MCF 10A (cell line): ENCODE results near the gene HIGD1C. TPM values are rescaled to one million over a fixed set of nuclear protein-coding genes. Genes with fewer than 3 reads are reported as not detected.
"Not testable (repeated sequence)": the region's sequence is repeated elsewhere in the genome, so short reads cannot be mapped to it uniquely, and the experiment has no call there.

Experiments used
- BruUV-seq: library from RNA; stranded (reverse); fragments of 400-500 nt; replicated peaks from 2 replicates; lab custom pipeline; 2021; lab: Mats Ljungman, UMichigan
- CTCF ChIA-PET: fragments of 300-600 bp; sonication (Branson Sonifier 250); formaldehyde crosslinking; extraction: SDS; loops from one replicate; lab custom pipeline; 2021; ENCODE audit warnings: antibody characterized with exemption, inconsistent platforms; lab: Yijun Ruan, JAX
- POLR2A ChIA-PET: fragments of 300-600, 350-650 bp; sonication (Branson Sonifier 250); formaldehyde crosslinking; extraction: SDS; loops from one replicate; lab custom pipeline; 2020; ENCODE audit warnings: antibody characterized with exemption, inconsistent platforms; lab: Yijun Ruan, JAX
- DNase-seq: peaks from one replicate; pipeline ENCODE4 v3.0.0-alpha.2; 2018; ENCODE audit not compliant: unreplicated experiment
- H3K27ac Mint-ChIP-seq: one replicate; pipeline ENCODE4 v1.8.0; 2022; ENCODE audit warnings: mild to moderate bottlenecking, low read depth, mixed read lengths; ENCODE audit not compliant: unreplicated experiment
- H3K27me3 Mint-ChIP-seq: one replicate; pipeline ENCODE4 v1.8.0; 2022; ENCODE audit warnings: mixed read lengths; ENCODE audit not compliant: insufficient read depth, unreplicated experiment
- H3K36me3 Mint-ChIP-seq: one replicate; pipeline ENCODE4 v1.8.0; 2022; ENCODE audit warnings: mild to moderate bottlenecking, moderate library complexity, mixed read lengths; ENCODE audit not compliant: insufficient read depth, unreplicated experiment
- H3K4me1 Mint-ChIP-seq: one replicate; pipeline ENCODE4 v1.8.0; 2022; ENCODE audit warnings: mixed read lengths; ENCODE audit not compliant: insufficient read depth, unreplicated experiment
- H3K4me3 Mint-ChIP-seq: one replicate; pipeline ENCODE4 v1.8.0; 2022; ENCODE audit warnings: mild to moderate bottlenecking, moderate library complexity, mixed read lengths; ENCODE audit not compliant: unreplicated experiment
- H3K9me3 Mint-ChIP-seq: one replicate; pipeline ENCODE4 v1.8.0; 2022; ENCODE audit warnings: mixed read lengths; ENCODE audit not compliant: unreplicated experiment
- intact Hi-C: fragments of 100-400 bp; cut with micrococcal nuclease; formaldehyde crosslinking; loops from 2 replicates; pipeline ENCODE4 v1.14.1; 2022
- total RNA-seq: library from RNA; stranded (reverse); gene quantifications from 2 replicates; pipeline ENCODE4 v1.2.3, GENCODE V29; 2022
- TF ChIP-seq, protein P1 (sequence below): fragments of 200-600 bp; IDR thresholded peaks from one replicate; pipeline ENCODE4 v1.8.0; 2022; ENCODE audit warnings: antibody characterized with exemption, mild to moderate bottlenecking; ENCODE audit not compliant: unreplicated experiment

Gene HIGD1C
- total RNA-seq, 1 experiment from 2014 or later = not detected

DNA sequence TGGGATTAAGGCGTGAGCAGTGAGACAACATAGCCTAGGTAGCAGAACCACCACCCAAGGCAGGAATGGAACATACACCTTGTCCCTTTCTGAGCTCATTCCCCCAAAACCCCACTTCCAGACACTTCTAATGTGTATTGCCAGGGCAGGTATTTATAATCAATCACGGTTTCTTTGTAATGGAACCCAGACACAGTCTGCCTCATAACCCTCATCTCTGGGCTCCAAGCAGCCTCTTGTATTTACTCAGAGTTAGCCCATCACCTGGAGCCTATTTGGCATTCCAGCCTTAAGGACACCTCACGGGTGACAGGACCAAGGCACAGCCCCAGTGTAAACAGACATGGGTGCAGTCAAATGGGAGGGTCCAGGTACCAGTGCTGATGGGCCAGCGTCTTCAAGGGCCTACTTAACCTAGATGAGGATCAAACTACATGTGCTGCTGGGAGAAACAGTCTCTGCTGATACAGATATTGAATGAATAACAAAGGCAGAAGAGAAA is 2.5 kb upstream of the HIGD1C start:
- no TSS peak for BruUV-seq
- H3K4me3 Mint-ChIP-seq = no peak overlapping the region
- ChIA-PET POLR2A (interaction anchor here (1.7 kb wide), 1 partner anchor 22 kb away, joined by 5 read pairs; no protein-coding TSS in a partner anchor), CTCF (interaction anchor here (0.6 kb wide), 1 partner anchor 85 kb away, joined by 4 read pairs; no protein-coding TSS in a partner anchor)
- no peaks in the 10 kb centered on the region for H3K4me1 Mint-ChIP-seq
- intact Hi-C loops = no loop called here
- peaks cover 5% of the 10 kb centered on the region for H3K36me3 Mint-ChIP-seq
- no peak for DNase-seq
- TF ChIP-seq, protein P1, sequence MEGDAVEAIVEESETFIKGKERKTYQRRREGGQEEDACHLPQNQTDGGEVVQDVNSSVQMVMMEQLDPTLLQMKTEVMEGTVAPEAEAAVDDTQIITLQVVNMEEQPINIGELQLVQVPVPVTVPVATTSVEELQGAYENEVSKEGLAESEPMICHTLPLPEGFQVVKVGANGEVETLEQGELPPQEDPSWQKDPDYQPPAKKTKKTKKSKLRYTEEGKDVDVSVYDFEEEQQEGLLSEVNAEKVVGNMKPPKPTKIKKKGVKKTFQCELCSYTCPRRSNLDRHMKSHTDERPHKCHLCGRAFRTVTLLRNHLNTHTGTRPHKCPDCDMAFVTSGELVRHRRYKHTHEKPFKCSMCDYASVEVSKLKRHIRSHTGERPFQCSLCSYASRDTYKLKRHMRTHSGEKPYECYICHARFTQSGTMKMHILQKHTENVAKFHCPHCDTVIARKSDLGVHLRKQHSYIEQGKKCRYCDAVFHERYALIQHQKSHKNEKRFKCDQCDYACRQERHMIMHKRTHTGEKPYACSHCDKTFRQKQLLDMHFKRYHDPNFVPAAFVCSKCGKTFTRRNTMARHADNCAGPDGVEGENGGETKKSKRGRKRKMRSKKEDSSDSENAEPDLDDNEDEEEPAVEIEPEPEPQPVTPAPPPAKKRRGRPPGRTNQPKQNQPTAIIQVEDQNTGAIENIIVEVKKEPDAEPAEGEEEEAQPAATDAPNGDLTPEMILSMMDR = no peak
- no peaks in the 10 kb centered on the region for H3K9me3 Mint-ChIP-seq
- no peak overlapping the region for H3K27ac Mint-ChIP-seq
- H3K27me3 Mint-ChIP-seq = no peaks in the 10 kb centered on the region

DNA sequence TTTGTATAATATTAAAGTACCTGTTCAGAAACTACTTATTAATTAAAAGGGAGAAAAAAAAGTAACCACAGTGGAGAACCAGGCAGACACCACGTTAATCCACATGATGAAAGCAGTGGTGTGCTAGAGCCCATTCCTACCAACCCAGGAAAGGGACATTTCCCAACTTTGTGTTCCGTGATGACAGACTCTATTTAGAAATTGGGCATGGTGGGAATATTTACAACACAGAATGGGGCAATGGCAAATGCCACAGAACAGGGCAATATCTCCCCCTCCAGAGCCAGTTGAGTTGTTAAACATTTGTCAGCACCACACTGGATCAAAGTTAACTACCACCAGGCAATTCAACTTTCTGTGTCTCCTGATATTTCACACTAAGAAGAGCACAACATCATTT is 1.2 kb upstream of the HIGD1C start:
- Mint-ChIP-seq H3K4me1 (no peaks in the 10 kb centered on the region), H3K36me3 (no peaks in the 10 kb centered on the region), H3K9me3 (no peaks in the 10 kb centered on the region), H3K27ac (no peak overlapping the region), H3K4me3 (no peak overlapping the region), H3K27me3 (no peaks in the 10 kb centered on the region)
- ChIA-PET POLR2A (interaction anchor here (0.6 to 0.7 kb wide), 2 partner anchors 186 to 298 kb away, joined by 3 read pairs; no protein-coding TSS in a partner anchor), CTCF (no interaction called here)
- intact Hi-C loops = no loop called here
- TF ChIP-seq, protein P1 = no peak
- peak; percentile 18 for DNase-seq
- BruUV-seq = no TSS peak

DNA sequence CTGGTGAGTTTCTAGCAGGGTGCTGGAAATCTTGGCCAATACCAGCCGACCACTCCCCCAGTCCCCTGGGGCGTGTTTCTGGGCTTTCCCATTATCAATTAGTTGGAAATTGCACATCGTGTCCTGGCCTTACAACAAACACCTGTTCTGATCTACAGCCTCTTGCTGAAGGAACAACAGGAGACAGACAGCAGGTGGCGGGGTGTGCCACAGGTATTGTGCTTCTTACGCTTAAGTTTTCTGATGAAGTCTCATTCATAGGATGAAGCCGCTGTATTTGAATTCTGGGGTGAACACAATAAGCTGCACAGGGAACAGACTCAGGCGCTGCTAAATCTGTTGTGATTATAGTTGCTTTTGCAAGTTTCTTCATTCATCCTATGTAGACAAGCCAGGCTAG is 703 bp downstream of the HIGD1C start:
- TF ChIP-seq, protein P1 = no peak
- Mint-ChIP-seq H3K36me3 (no peaks in the 10 kb centered on the region), H3K27ac (no peak overlapping the region), H3K4me3 (no peak overlapping the region), H3K4me1 (no peaks in the 10 kb centered on the region), H3K9me3 (no peaks in the 10 kb centered on the region), H3K27me3 (no peaks in the 10 kb centered on the region)
- ChIA-PET POLR2A (no interaction called here), CTCF (no interaction called here)
- intact Hi-C loops = no loop called here
- no TSS peak for BruUV-seq
- DNase-seq = no peak

DNA sequence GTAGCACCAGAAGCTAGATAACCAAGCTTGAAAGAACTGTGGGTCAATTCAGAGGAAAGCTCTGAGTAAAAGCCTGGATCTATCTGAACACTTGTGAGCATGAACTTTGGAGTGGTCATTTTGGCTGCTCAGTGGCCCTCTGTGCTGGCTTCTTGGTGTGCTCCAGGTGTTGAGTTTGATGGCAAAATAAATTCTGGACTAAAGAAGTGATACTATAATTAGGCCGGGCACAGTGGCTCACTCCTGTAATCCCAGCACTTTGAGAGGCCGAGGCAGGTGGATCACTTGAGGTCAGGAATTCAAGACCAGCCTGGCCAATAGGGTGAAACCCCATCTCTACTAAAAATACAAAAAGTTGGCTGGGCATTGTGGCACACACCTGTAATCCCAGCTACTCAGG is 2.4 kb downstream of the HIGD1C start:
- BruUV-seq, DNase-seq, CTCF ChIA-PET, H3K4me1 Mint-ChIP-seq, H3K9me3 Mint-ChIP-seq, H3K4me3 Mint-ChIP-seq, H3K27ac Mint-ChIP-seq, intact Hi-C loops, H3K27me3 Mint-ChIP-seq, H3K36me3 Mint-ChIP-seq: not testable (repeated sequence)
- POLR2A ChIA-PET = interaction anchor here (1.0 to 1.1 kb wide), 2 partner anchors 30 kb away, joined by 3 read pairs; a partner anchor contains a TSS
